ENCODE measurements around the gene DUS1L.

The DUS1L gene

GRCh38 chr17:82105417-82105881, 39.8 kb upstream of the DUS1L start:
- peak overlapping the region; percentile 99 for H3K27ac ChIP-seq
- TF ChIP-seq CTCF (conservative IDR thresholded peaks at IDR 0.05) = no peak

GRCh38 chr17:82104797-82105416, 39.3 kb upstream of the DUS1L start:
- peak overlapping the region; percentile 99 for H3K27ac ChIP-seq
- TF ChIP-seq CTCF (conservative IDR thresholded peaks at IDR 0.05) = no peak

GRCh38 chr17:82103553-82104451, 38.2 kb upstream of the DUS1L start:
- peak overlapping the region; percentile 99 for H3K27ac ChIP-seq
- TF ChIP-seq CTCF (conservative IDR thresholded peaks at IDR 0.05) = no peak

DNA sequence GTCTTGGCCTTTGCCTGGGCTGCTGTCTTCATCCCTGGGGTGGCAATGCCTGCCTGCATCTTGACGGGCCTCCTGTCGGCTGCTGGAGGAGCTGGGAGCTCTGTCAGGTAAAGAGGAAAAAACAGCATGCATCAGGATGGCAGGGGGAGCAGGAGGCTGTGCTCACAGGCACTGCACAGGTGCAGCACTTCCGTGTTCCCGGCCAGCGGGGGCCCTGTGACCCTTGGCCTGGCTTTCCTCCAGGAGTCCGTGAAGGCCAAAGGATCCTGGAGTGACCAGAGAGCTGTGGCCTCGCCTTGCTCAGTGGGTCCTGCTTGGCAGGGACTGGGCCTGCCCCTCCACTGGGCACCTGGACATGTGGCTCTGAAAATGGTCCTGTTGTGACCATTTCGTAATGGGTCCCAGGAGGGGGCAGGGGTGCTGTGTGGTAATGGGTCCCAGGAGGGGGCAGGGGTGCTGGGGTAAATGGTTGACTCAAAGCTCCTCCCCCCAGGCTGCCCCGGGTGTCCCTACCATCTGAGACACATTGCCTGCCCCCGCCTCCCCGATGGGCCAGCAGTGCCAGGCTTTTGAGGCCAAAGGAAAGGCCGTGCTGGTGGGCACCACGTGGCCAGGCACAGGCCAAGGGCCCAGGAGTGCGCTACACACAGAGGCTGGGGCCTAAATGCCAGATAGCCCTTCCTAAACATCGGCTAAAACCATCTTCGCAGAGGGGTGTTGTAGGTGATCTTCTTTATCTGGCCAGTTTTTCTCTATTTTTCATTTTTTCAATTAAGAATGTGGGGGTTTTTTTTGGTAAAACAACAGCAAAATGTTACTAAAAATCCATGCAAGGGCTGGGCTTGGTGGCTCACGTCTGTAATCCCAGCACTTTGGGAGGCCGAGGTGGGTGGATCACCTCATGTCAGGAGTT, 36.4 kb upstream of the DUS1L start:
- peak overlapping the region; percentile 99 for H3K27ac ChIP-seq
- TF ChIP-seq CTCF (conservative IDR thresholded peaks at IDR 0.05) = no peak

DNA sequence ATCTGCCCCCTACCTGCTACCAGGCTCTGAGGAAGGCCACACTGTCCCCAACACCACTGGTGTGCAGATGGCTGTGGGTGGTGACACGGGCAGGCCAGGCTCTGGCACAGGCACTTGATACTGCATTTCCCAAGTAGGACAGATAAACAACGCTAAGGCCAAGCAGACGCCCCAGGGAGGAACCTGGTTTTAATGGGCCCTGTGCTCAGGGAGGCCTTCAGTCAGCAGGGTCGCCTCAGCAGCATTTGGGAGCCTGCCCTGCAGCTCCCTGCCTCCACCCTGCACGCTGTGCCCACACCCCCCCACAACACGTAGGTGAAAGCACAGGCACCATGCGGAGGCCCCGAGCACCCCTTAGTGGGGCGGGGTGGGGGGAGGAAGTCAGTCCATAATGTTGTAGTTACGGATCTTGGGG, 35.7 kb upstream of the DUS1L start:
- no peak for TF ChIP-seq CTCF (conservative IDR thresholded peaks at IDR 0.05)
- H3K27ac ChIP-seq = peak overlapping the region; percentile 99

DNA sequence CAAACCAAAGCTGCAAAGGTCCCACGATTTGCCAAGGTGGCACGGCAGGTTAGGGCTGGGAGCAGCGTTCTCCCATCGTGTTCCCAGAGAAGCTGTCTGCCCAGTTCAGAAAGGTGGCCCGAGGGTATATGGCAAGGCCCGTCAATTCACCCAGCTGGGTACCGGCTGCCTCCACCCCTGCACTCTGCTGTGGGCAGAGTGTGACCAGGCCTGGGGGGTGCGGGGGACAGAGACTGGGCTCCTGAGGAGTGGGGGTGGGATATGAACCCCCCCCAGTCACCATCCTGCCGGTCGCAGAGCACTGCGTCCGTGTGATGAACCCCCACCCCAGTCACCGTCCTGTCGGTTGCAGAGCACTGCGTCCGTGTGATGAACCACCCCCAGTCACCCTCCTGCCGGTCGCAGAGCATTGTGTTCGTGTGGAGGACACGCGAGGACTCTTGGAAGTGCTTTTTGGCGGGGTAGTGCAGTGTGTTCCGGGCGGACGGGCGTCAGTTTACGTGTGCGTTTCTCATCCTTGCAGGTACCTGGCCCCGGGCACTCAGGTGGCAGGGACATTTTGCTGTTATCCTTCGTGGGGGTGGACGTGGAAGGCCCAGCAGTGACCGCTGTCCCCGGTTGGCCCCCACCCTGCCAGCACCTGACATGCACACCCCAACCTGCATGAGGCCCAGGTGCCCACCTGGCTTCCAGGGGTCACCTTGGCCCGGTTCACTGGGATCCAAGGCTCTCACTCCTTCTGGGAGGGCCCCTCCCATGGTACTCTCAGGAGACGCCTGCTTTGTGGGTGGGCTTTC, 35.1 kb upstream of the DUS1L start:
- peak overlapping the region; percentile 99 for H3K27ac ChIP-seq
- TF ChIP-seq CTCF (conservative IDR thresholded peaks at IDR 0.05) = no peak

All from VCaP (cell line).